Activated T-cell treated with anti-CD3 and anti-CD28 coated beads, Interleukin-2, amount 50 U/mL, for 24 hours (primary cell): Measurements from ENCODE around the gene PPP2R5C.
"Not testable (repeated sequence)": the region's sequence is repeated elsewhere in the genome, so short reads cannot be mapped to it uniquely, and the experiment has no call there.

Source experiments
- DNase-seq: peaks from one replicate; pipeline ENCODE4 v3.0.0-alpha.2; 2020
- H3K27ac Mint-ChIP-seq: 2 replicates; pipeline ENCODE4 v1.8.0; 2020; ENCODE audit warnings: mild to moderate bottlenecking, mixed read lengths
- H3K27me3 Mint-ChIP-seq: 2 replicates; pipeline ENCODE4 v1.8.0; 2020; ENCODE audit warnings: mixed read lengths
- H3K36me3 Mint-ChIP-seq: 2 replicates; pipeline ENCODE4 v1.8.0; 2020; ENCODE audit warnings: low read depth, mixed read lengths
- H3K4me1 Mint-ChIP-seq: 2 replicates; pipeline ENCODE4 v1.8.0; 2020; ENCODE audit warnings: low read depth, mixed read lengths
- H3K4me3 Mint-ChIP-seq: 2 replicates; pipeline ENCODE4 v1.8.0; 2020; ENCODE audit warnings: mild to moderate bottlenecking, moderate library complexity, mixed read lengths
- H3K9me3 Mint-ChIP-seq: 2 replicates; pipeline ENCODE4 v1.8.0; 2020; ENCODE audit warnings: mixed read lengths

The PPP2R5C gene

DNA sequence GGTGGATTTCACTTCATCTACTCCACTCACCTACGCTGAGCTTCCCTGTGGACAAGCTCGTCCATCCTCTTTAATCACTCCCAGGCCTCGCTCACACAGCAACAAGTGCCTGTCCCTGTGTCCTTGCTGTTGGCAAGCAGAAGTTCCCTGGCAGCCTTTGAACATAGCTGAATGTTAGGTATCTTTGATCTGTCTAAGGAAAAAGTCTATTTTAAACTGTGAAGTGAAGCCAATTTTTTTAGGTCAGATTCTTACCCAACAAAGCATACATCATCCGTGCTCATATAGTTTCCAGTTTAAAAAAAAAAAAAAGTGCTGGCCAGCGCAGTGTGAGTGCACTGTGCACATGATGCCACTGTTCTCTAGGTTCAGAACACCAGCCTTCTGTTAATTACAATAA lies 36.3 kb downstream of the PPP2R5C start:
- Mint-ChIP-seq H3K27me3 (no peaks in the 10 kb centered on the region), H3K27ac (no peak overlapping the region), H3K36me3 (peaks cover 25% of the 10 kb centered on the region), H3K4me1 (peaks cover 7% of the 10 kb centered on the region), H3K9me3 (peaks cover 4% of the 10 kb centered on the region), H3K4me3 (no peak overlapping the region)
- no peak for DNase-seq

DNA sequence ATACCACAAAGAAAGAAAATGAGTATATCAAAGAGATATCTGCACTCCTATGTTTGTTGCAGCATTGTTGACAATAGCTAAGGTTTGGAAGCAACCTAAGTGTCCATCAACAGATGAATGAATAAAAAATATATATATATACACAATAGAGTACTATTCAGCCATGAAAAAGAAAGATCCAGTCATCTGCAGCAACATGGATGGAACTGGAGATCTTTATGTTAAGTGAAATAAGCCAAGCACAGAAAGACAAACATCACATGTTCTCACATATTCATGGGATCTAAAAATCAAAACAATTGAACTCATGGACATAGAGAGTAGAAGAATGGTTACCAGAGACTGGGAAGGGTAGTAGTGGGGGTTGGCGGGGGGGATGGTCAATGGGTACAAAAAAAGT lies 42.9 kb downstream of the PPP2R5C start:
- H3K36me3 Mint-ChIP-seq, H3K4me3 Mint-ChIP-seq, H3K27ac Mint-ChIP-seq, H3K9me3 Mint-ChIP-seq, H3K27me3 Mint-ChIP-seq, DNase-seq: not testable (repeated sequence)
- peaks cover 14% of the 10 kb centered on the region for H3K4me1 Mint-ChIP-seq

DNA sequence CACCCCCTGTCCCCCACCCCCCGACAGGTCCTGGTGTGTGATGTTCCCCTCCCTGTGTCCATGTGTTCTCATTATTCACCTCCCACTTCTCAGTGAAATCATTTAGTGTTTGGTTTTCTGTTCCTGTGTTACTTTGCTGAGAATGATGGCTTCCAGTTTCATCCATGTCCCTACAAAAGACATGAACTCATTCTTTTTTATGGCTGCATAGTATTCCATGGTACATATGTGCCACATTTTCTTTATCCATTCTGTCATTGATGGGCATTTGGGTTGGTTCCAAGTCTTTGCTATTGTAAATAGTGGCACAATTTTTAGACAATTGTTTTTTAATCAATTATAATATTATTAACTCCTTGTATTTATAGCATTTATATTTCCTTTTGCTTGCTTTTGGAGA lies 44.7 kb downstream of the PPP2R5C start:
- not testable (repeated sequence) for H3K27ac Mint-ChIP-seq, H3K9me3 Mint-ChIP-seq, H3K27me3 Mint-ChIP-seq, H3K4me3 Mint-ChIP-seq, DNase-seq
- Mint-ChIP-seq H3K4me1 (peaks cover 18% of the 10 kb centered on the region), H3K36me3 (peaks cover 16% of the 10 kb centered on the region)

DNA sequence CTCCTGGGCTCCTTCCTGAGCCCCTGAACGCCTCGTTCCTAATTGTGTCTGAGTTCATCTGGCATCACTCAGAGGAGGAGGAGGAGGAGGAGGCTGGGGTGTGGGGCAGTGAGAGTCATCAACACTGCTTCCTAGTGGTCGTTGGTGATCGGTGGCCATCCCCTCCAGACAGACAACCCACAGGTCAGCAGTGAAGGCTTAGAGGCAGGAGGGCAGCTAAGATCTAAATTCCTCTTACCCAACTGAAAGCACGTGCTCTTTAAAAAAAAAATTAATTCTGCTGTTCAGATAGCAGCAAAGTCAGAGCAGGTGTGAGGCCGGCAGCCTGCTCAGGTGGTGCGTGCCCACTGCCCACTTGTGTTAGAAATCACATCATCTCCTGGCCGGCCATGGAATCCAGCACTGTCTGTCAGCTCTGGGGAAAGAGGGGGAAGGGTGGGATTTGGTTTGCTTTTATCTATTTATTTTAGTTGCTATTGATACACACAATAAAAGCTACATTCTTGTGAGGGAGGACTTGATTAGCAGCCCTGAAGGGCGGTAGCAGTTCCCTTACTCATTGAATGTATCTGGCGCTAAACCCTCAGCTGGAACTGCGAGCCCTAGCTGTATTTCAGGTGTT lies 46.6 kb downstream of the PPP2R5C start:
- H3K9me3 Mint-ChIP-seq = no peaks in the 10 kb centered on the region
- H3K27ac Mint-ChIP-seq = peak overlapping the region; percentile 81

GRCh38 chr14:101808894-101809670 lies 47.6 kb downstream of the PPP2R5C start:
- DNase-seq = no peak
- peaks cover 42% of the 10 kb centered on the region for H3K36me3 Mint-ChIP-seq
- peak overlapping the region; percentile 99 for H3K27ac Mint-ChIP-seq
- H3K27me3 Mint-ChIP-seq = no peaks in the 10 kb centered on the region
- H3K4me3 Mint-ChIP-seq = peak overlapping the region; percentile 92
- peaks cover 42% of the 10 kb centered on the region for H3K4me1 Mint-ChIP-seq
- no peaks in the 10 kb centered on the region for H3K9me3 Mint-ChIP-seq

More for the DNA sequence above, 46.6 kb downstream of the PPP2R5C start:
- no peak overlapping the region for H3K4me3 Mint-ChIP-seq
- no peak for DNase-seq
- peaks cover 33% of the 10 kb centered on the region for H3K36me3 Mint-ChIP-seq
- peaks cover 32% of the 10 kb centered on the region for H3K4me1 Mint-ChIP-seq
- H3K27me3 Mint-ChIP-seq = no peaks in the 10 kb centered on the region

DNA sequence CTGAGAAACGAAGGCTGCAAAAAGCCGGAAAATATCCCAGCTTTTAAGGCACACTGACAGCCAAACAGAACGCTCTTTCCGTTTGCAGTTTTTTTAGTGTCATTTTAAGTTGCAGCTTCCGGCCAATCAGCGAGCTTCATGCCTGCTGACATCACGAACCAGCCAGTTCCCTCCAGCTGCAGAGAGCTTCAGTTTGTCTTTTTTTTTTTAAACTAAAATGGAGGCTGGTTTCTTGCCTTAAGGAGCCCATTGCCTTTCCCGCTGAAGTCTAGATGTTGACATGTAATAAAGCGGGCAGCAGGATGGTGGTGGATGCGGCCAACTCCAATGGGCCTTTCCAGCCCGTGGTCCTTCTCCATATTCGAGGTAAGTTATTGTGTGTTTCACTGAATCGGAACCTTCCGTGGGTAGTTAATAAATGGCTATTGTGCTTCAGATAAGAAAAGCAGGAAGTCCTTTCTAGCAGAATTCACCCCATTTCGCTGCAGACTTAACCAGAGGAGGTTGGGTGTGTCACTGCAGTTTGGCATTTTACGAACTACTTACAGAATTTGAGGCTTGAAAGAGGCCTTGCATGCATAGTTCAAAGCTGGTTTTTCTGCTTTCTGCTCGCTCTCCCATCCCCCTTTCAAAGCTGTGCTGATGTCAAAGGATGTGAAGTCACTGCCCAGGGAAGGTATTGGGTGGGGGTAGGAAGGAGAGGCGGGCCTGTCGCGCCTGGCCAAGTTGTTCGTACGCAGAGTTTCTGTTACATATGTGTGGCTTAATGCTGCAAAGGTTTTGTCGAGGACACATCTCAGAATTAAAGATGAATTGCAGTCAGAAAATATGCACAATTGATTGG lies 48.4 kb downstream of the PPP2R5C start:
- no peaks in the 10 kb centered on the region for H3K9me3 Mint-ChIP-seq
- H3K27ac Mint-ChIP-seq = peak overlapping the region; percentile 99
- peak; percentile 85 for DNase-seq
- H3K4me3 Mint-ChIP-seq = peak overlapping the region; percentile 92
- H3K4me1 Mint-ChIP-seq = peaks cover 50% of the 10 kb centered on the region
- peaks cover 49% of the 10 kb centered on the region for H3K36me3 Mint-ChIP-seq
- no peaks in the 10 kb centered on the region for H3K27me3 Mint-ChIP-seq

- peak overlapping the region; percentile 99 for H3K27ac Mint-ChIP-seq
- H3K4me1 Mint-ChIP-seq = peaks cover 62% of the 10 kb centered on the region
- no peaks in the 10 kb centered on the region for H3K27me3 Mint-ChIP-seq
- DNase-seq = no peak
- peaks cover 56% of the 10 kb centered on the region for H3K36me3 Mint-ChIP-seq
- H3K4me3 Mint-ChIP-seq = peak overlapping the region; percentile 92
- no peaks in the 10 kb centered on the region for H3K9me3 Mint-ChIP-seq
Observed at GRCh38 chr14:101810897-101811621, 49.5 kb downstream of the PPP2R5C start.

GRCh38 chr14:101812071-101812470 lies 50.6 kb downstream of the PPP2R5C start:
- H3K4me3 Mint-ChIP-seq = peak overlapping the region; percentile 92
- H3K27me3 Mint-ChIP-seq = no peaks in the 10 kb centered on the region
- H3K9me3 Mint-ChIP-seq = no peaks in the 10 kb centered on the region
- peak overlapping the region; percentile 95 for H3K27ac Mint-ChIP-seq
- H3K36me3 Mint-ChIP-seq = peaks cover 61% of the 10 kb centered on the region
- no peak for DNase-seq
- H3K4me1 Mint-ChIP-seq = peaks cover 69% of the 10 kb centered on the region

GRCh38 chr14:101813171-101813759 lies 51.8 kb downstream of the PPP2R5C start:
- no peaks in the 10 kb centered on the region for H3K27me3 Mint-ChIP-seq
- DNase-seq = no peak
- H3K4me1 Mint-ChIP-seq = peaks cover 75% of the 10 kb centered on the region
- peaks cover 70% of the 10 kb centered on the region for H3K36me3 Mint-ChIP-seq
- H3K27ac Mint-ChIP-seq = peak overlapping the region; percentile 95
- no peaks in the 10 kb centered on the region for H3K9me3 Mint-ChIP-seq
- peak overlapping the region; percentile 92 for H3K4me3 Mint-ChIP-seq

DNA sequence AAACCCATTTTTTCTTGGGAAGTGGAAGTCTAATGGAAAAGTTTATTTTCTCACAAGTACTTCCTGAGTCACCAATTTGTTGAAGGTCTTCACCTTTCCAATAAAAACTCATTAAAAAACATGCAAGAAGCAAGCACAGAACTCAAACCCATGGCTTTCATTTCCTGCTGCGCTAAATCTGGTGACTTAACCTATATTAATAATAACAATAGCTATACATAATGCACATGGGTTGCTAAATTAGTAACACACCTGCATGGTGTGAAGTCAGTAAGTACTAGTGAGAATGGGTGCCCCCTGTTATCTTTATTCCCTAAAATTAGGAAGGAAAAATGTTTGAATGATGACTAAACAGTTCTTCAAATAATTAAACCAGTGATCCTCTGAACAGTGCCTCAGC lies 52.3 kb downstream of the PPP2R5C start:
- DNase-seq = no peak
- no peaks in the 10 kb centered on the region for H3K27me3 Mint-ChIP-seq
- peak overlapping the region; percentile 95 for H3K27ac Mint-ChIP-seq
- H3K4me3 Mint-ChIP-seq = peak overlapping the region; percentile 92
- peaks cover 78% of the 10 kb centered on the region for H3K4me1 Mint-ChIP-seq
- H3K36me3 Mint-ChIP-seq = peaks cover 75% of the 10 kb centered on the region
- H3K9me3 Mint-ChIP-seq = no peaks in the 10 kb centered on the region

- DNase-seq = peak; percentile 57
- peaks cover 83% of the 10 kb centered on the region for H3K36me3 Mint-ChIP-seq
- H3K27me3 Mint-ChIP-seq = no peaks in the 10 kb centered on the region
- no peaks in the 10 kb centered on the region for H3K9me3 Mint-ChIP-seq
- peak overlapping the region; percentile 92 for H3K4me3 Mint-ChIP-seq
- H3K27ac Mint-ChIP-seq = peak overlapping the region; percentile 95
- peaks cover 82% of the 10 kb centered on the region for H3K4me1 Mint-ChIP-seq
Observed at GRCh38 chr14:101814934-101815333, 53.4 kb downstream of the PPP2R5C start.

DNA sequence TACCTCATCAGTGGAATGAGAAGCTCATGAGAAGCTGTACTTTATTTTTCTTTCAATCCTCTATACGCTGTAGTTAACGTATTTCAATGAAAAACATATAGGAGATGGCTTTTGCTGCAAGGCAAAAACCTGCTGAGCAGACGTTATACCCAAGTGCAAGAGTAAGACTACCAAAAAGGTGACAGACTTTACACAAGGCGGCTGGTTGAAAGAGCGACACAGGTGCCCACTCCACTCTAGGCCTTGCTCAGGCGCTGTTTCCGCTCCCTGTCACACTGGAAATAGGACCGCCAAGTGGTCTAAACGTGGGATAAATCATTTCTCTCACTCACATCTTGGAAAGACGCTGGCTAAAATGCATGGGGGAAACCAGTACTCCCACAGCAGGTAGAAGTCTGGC lies 54.5 kb downstream of the PPP2R5C start:
- peak overlapping the region; percentile 92 for H3K4me3 Mint-ChIP-seq
- H3K27ac Mint-ChIP-seq = peak overlapping the region; percentile 95
- H3K27me3 Mint-ChIP-seq = no peaks in the 10 kb centered on the region
- peaks cover 79% of the 10 kb centered on the region for H3K36me3 Mint-ChIP-seq
- DNase-seq = no peak
- H3K4me1 Mint-ChIP-seq = peaks cover 87% of the 10 kb centered on the region
- H3K9me3 Mint-ChIP-seq = no peaks in the 10 kb centered on the region

- Mint-ChIP-seq H3K36me3 (peaks cover 76% of the 10 kb centered on the region), H3K4me3 (peak overlapping the region; percentile 78)
Observed at GRCh38 chr14:101817501-101818001, 56.0 kb downstream of the PPP2R5C start.

More at GRCh38 chr14:101817501-101818001, 56.0 kb downstream of the PPP2R5C start:
- Mint-ChIP-seq H3K9me3 (no peaks in the 10 kb centered on the region), H3K27ac (peak overlapping the region; percentile 97), H3K27me3 (no peaks in the 10 kb centered on the region), H3K4me1 (peaks cover 91% of the 10 kb centered on the region)
- DNase-seq = peak; percentile 67
